Lower leg skin (tissue), 4 donors: Measurements from ENCODE around the gene XRCC6. TPM values are rescaled to one million over a fixed set of nuclear protein-coding genes. Genes with fewer than 3 reads are reported as not detected.
A peak's percentile ranks its signal among the peaks of the same experiment; 100 is the strongest.
"Not testable (repeated sequence)": the region's sequence is repeated elsewhere in the genome, so short reads cannot be mapped to it uniquely, and the experiment has no call there.

Source experiments
- DNase-seq, 2 donors: peaks; one replicate each; pipeline ENCODE4 v3.0.0-alpha.2; 2019; ENCODE audit warnings: low spot score in 2 of 2
- H3K4me3 ChIP-seq: fragments of 200-600 bp; sonication (generic); 2 replicates; pipeline ENCODE4 v1.5.1; 2017; ENCODE audit warnings: mild to moderate bottlenecking, low read depth; ENCODE audit not compliant: poor library complexity, severe bottlenecking
- POLR2A ChIP-seq, 2 donors: fragments of 450-650 bp; IDR thresholded peaks; one replicate each; pipeline ENCODE4 v1.6.1; 2016 to 2017; ENCODE audit warnings: antibody characterized with exemption in 2 of 2, mild to moderate bottlenecking in 1 of 2, moderate library complexity in 1 of 2
- WGBS, 2 donors: methylation state at CpG; one replicate each; pipeline ENCODE4 v1.1.5; 2018; 5-methylcytosine and 5-hydroxymethylcytosine counted together
- intact Hi-C: fragments of 100-400 bp; cut with DNase I; formaldehyde crosslinking; loops from one replicate; pipeline ENCODE4 v1.15.0; 2023; ENCODE audit warnings: low total_unique reads
- total RNA-seq, 4 donors: library from RNA; depleted of rRNA; stranded (reverse); fragments of >200 nt; gene quantifications; one replicate each; pipeline ENCODE4 v1.1.0, GENCODE V29; 2016
- TF ChIP-seq, protein P1 (sequence below), 3 donors: fragments of 450-650 bp; IDR thresholded peaks; one replicate each; pipeline ENCODE4 v1.5.1; 2016; ENCODE audit warnings: antibody characterized with exemption in 3 of 3, mild to moderate bottlenecking in 3 of 3, moderate library complexity in 2 of 3

XRCC6 gene
- total RNA-seq, 4 donors from 2014 or later, result 150 to 204 (median 161) TPM

DNA sequence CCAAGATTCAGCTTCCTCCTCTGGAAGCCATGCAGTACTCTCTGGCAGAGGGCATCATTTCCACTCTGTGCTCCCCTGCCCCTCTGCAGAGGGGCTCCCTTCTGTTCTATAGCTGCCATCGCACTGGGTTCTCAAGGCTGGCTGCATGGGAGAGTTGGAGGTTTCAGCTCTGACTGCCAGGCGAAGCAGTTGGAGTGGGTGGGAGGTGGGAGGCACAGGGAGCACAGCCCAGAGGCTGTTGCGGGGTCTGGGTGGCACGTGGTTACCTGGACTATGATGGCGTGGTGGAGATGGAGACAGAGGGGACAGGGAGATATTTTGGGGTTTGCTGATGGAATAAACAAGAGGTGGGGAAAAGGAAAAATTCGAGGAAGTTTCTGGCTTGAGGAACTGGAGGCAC, 36.2 kb upstream of the XRCC6 start:
- DNase-seq, result no peak
- intact Hi-C loops, result no loop called here
- no peak overlapping the region for H3K4me3 ChIP-seq
- no peak for TF ChIP-seq POLR2A (IDR thresholded peaks at IDR 0.05)
- TF ChIP-seq, protein P1, sequence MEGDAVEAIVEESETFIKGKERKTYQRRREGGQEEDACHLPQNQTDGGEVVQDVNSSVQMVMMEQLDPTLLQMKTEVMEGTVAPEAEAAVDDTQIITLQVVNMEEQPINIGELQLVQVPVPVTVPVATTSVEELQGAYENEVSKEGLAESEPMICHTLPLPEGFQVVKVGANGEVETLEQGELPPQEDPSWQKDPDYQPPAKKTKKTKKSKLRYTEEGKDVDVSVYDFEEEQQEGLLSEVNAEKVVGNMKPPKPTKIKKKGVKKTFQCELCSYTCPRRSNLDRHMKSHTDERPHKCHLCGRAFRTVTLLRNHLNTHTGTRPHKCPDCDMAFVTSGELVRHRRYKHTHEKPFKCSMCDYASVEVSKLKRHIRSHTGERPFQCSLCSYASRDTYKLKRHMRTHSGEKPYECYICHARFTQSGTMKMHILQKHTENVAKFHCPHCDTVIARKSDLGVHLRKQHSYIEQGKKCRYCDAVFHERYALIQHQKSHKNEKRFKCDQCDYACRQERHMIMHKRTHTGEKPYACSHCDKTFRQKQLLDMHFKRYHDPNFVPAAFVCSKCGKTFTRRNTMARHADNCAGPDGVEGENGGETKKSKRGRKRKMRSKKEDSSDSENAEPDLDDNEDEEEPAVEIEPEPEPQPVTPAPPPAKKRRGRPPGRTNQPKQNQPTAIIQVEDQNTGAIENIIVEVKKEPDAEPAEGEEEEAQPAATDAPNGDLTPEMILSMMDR (IDR thresholded peaks at IDR 0.05), result no peak
- WGBS, 2 donors, result 94 to 96% methylated on average over 6 of the region's 6 CpGs

DNA sequence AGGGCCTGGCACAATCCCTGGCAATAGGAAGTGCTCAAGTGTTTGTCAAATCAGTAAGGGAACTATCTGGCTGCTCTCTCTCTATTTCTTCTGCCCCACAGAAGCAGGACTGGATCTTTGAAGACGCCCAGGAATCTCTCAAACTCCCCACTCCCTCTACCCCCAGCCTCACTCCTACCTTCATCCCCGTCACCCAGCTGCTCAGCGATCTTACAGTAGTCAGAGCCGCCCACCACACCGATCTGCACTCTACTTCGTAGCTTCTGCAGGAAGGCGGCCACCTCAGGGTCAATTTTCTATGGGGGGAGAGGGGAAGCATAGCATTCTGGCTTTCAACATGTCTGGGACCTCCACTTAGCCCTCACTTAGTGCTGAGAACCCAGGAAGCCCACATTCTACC, 35.2 kb upstream of the XRCC6 start:
- 97 to 98% methylated on average over 7 of the region's 7 CpGs for WGBS, 2 donors
- no peak for DNase-seq
- no peak overlapping the region for H3K4me3 ChIP-seq
- intact Hi-C loops, result no loop called here
- TF ChIP-seq, protein P1 (IDR thresholded peaks at IDR 0.05), result no peak
- no peak for TF ChIP-seq POLR2A (IDR thresholded peaks at IDR 0.05)

DNA sequence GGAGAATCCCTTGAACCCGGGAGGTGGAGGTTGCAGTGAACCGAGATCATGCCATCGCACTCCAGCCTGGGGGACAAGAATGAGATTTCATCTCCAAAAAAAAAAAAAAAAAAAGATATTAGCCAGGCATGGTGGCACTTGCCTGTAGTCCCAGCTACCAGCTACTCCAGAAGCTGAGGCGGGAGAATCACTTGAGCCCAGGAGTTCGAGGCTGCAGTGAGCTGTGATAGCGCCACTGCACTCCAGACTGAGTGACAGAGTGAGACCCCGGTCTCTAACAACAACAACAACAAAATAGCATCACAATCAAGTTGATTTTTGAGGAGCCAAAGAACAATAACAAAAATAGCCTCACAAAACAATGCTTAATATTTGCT, 33.8 kb upstream of the XRCC6 start:
- DNase-seq, result no peak
- intact Hi-C loops, result no loop called here
- TF ChIP-seq, protein P1 (IDR thresholded peaks at IDR 0.05), result no peak
- WGBS, 2 donors, result 93 to 98% methylated on average over 7 of the region's 7 CpGs
- no peak overlapping the region for H3K4me3 ChIP-seq

DNA sequence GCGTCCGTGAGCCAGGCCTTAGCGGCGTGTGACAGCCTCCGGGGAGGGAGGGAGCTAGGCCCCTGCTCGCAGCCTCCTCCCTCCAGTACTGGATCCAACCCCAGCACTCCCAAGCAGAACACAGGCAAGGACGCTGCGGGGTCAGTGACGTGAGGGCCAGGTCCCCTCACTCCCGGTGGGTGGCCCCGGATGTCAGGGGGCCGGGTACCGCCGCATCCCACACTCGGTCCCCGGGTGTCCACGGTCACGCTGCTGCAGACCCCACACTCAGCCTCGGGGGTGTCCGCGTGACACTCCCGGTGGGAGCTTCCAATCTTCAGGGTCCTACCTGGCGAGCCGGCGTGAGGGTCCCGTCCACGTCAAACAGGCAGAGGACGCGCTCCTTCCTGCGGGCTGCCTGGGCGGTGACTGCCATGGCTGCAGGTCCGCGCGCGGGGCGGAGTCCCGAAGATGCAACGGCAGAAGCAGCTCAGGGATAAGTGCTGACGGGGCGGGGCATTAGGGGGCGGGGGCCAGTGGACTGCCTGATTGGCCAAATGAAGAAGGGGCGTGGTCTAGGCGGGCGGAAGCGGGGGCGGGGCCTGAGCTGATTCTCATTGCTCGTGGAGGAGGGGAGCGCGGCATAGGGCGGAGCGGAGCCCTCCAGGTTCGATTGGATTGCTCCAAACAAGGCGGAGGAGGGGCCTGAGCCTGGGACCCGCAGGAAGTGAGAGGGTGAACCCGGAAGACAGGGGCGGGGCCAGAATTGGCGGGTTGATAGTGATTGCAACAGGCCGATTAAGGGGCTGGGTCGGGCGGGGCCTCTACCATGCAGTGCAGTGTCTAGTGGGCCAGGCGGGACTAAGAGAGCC, 31.5 kb upstream of the XRCC6 start, which contains the start of gene PMM1:
Gene PMM1, minus strand, starts transcription at position 450 of the 851 bp plus-strand sequence. Its CDS starts 35 bp downstream, at position 415.
- no peak for TF ChIP-seq POLR2A (IDR thresholded peaks at IDR 0.05)
- TF ChIP-seq, protein P1 (IDR thresholded peaks at IDR 0.05), result no peak
- intact Hi-C loops, result loop anchor here (10.0 kb wide), 1 partner anchor 195 kb away; no protein-coding TSS in a partner anchor
- peak; percentile 100 for DNase-seq
- peak within 1 kb of the TSS; percentile 68 for H3K4me3 ChIP-seq
- WGBS, 2 donors, result 0 to 1% methylated on average over 24 to 51 of the region's 61 CpGs

DNA sequence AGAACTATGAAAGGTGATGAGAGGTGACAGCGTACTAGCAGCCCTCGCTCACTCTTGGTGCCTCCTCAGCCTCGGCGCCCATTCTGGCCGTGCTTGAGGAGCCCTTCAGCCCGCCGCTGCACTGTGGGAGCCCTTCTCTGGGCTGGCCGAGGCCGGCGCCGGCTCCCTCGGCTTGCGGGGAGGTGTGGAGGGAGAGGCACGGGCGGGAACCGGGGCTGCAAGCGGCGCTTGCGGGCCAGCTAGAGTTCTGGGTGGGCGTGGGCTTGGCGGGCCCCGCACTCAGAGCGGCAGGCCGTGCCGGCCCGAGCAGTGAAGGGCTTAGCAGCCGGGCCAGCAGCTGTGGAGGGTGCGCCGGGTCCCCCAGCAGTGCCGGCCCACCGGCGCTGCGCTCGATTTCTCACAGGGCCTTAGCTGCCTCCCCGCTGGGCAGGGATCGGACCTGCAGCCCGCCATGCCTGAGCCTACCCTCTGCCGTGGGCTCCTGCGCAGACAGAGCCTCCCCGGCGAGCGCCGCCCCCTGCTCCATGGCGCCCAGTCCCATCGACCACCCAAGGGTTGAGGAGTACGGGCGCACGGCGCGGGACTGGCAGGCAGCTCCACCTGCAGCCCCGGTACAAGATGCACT, 27.6 kb upstream of the XRCC6 start:
- H3K4me3 ChIP-seq, DNase-seq: not testable (repeated sequence)
- 94 to 95% methylated on average over 27 to 41 of the region's 51 CpGs for WGBS, 2 donors
- intact Hi-C loops, result loop anchor here (10.0 kb wide), 1 partner anchor 199 kb away; no protein-coding TSS in a partner anchor

DNA sequence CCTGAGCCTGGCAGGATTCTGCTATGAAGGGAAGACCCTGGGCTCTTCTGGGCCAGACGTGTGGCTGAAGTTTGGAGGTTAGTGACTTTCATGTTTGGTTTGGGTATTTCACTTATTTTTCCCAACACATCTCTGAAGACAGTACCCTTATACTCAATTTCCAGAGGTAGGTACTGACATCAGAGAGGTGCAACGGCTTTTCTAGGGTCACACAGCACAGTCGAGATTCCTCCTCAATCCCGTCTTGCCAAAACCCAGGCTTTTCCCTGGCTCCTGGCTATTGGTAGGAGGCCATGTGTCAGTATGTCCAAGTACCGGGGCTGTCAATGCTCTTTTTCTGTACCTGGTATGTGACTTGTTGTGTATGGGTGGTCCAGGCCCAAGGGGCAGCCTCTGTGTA, 25.4 kb upstream of the XRCC6 start:
- 83 to 93% methylated on average over 5 of the region's 5 CpGs for WGBS, 2 donors
- no peak for DNase-seq
- TF ChIP-seq POLR2A (IDR thresholded peaks at IDR 0.05), result no peak
- TF ChIP-seq, protein P1 (IDR thresholded peaks at IDR 0.05), result no peak
- no peak overlapping the region for H3K4me3 ChIP-seq
- intact Hi-C loops, result loop anchor here (10.0 kb wide), 1 partner anchor 201 kb away; no protein-coding TSS in a partner anchor
